ENCODE measurements around the gene TBC1D14.

DNA sequence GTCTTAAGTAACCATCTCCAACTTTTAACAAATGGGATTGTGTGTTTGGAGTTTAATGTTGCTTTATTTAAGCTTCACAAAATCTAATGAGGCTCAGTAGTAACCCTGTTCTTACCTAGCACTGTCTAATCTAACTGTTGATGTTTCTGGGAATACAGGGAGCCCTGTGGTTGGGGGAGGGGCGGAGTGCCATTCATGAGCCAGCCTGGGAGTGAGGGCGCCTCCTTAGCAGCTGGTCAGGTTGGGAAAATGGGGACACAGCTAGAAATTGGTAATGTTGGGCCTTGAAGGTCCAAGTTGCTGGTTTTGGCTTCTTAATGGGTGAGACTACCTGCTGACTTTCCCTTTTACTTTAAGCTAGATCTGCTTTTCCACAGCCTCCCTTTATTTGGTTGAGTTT lies 110.7 kb downstream of the TBC1D14 start:
- TF ChIP-seq POLR2A (IDR thresholded peaks at IDR 0.05), result no peak
- TF ChIP-seq, protein P1, sequence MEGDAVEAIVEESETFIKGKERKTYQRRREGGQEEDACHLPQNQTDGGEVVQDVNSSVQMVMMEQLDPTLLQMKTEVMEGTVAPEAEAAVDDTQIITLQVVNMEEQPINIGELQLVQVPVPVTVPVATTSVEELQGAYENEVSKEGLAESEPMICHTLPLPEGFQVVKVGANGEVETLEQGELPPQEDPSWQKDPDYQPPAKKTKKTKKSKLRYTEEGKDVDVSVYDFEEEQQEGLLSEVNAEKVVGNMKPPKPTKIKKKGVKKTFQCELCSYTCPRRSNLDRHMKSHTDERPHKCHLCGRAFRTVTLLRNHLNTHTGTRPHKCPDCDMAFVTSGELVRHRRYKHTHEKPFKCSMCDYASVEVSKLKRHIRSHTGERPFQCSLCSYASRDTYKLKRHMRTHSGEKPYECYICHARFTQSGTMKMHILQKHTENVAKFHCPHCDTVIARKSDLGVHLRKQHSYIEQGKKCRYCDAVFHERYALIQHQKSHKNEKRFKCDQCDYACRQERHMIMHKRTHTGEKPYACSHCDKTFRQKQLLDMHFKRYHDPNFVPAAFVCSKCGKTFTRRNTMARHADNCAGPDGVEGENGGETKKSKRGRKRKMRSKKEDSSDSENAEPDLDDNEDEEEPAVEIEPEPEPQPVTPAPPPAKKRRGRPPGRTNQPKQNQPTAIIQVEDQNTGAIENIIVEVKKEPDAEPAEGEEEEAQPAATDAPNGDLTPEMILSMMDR (IDR thresholded peaks at IDR 0.05), result no peak

Measured in right lobe of liver (tissue), 4 donors.